GM21528 (cell line): ENCODE data around the gene C19orf73.

Source experiments
- ATAC-seq: cut with Tn5 transposase; IDR thresholded peaks from one replicate; pipeline ENCODE4 v1.9.1; 2021; ENCODE audit warnings: mild to moderate bottlenecking, moderate library complexity; ENCODE audit not compliant: unreplicated experiment, low FRiP score

Gene C19orf73

DNA sequence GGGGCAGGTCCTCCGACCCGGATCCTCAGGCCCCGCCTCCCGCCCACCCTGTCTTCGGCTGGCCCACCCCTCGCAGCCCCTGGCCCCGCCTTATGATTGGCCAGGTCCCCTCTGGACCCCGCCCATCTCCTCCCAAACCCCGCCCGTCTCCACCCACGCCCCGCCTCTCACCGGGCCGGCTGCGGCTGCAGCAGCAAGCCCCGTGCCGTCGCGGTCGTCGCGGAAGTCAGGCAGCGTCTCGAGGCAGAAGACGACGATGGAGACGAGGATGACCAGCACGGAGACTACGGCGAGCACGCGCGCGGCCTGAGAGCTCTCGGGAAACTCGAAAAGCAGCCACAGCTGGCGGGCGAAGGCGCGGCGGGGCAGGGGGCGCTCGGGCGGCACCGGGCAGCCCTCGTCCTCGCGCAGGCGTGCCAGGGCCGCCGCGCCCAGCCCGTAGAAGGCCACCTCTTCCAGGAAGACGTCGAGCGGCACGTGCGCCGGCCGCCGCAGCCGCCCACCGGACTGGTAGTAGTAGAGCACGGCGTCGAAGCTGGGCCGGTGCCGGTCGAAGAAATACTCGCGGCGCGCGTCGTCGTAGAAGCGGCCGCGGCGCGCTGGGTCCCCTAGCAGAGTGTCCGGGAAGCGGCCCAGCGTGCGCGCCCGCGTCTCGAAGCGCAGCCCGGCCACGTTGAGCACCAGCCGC, 46.9 kb downstream of the C19orf73 start:
- ATAC-seq, result no peak

DNA sequence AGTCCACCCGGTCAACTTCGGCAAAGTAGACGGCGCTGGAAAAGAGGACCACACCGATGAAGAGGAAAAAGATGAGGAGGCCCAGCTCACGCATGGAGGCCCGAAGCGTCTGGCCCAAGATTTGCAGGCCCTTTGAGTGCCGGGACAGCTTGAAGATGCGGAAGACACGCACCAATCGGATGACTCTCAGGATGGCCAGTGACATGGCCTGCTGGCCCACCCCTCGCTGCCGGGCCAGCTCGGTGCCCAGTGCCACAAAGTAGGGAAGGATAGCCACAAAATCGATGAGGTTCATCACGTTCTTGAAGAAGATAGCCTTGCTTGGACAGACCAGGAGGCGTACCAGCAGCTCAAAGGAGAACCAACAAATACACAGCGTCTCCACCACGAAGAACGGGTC, 48.5 kb downstream of the C19orf73 start:
- no peak for ATAC-seq

DNA sequence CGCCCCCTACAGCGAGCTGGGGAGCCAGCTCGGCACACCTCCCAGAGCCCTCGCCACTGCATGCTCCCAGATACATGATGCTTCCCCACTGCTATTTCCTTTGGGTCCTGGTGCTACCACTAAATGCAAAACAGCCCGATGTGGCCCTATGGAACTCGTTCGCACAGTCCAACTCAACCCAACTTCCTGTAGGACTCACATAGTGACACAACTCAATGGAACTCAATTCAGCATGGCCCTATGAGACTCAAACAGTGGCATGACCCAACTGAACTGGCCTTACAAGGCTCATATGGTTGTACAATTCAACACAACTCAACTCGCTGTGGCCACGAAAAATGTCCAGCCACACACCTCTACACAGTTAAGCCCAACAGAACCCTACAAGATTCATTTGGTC, 49.9 kb downstream of the C19orf73 start:
- ATAC-seq, result no peak
